Measurements from ENCODE around the gene HSPB6.
A peak's percentile ranks its signal among the peaks of the same experiment; 100 is the strongest.
"Not testable (repeated sequence)": the region's sequence is repeated elsewhere in the genome, so short reads cannot be mapped to it uniquely, and the experiment has no call there.

Gene HSPB6

GRCh38 chr19:35786299-35787160, 29.7 kb upstream of the HSPB6 start:
- no peak for DNase-seq (ENCODE audit: low read depth in 1 of 2, low spot score in 1 of 2)

- DNase-seq (ENCODE audit: low read depth in 1 of 2, low spot score in 1 of 2), result no peak
Observed at GRCh38 chr19:35785339-35785627, 28.5 kb upstream of the HSPB6 start.

- no peak for DNase-seq (ENCODE audit: low read depth in 1 of 2, low spot score in 1 of 2)
Observed at GRCh38 chr19:35784503-35785338, 27.9 kb upstream of the HSPB6 start.

DNA sequence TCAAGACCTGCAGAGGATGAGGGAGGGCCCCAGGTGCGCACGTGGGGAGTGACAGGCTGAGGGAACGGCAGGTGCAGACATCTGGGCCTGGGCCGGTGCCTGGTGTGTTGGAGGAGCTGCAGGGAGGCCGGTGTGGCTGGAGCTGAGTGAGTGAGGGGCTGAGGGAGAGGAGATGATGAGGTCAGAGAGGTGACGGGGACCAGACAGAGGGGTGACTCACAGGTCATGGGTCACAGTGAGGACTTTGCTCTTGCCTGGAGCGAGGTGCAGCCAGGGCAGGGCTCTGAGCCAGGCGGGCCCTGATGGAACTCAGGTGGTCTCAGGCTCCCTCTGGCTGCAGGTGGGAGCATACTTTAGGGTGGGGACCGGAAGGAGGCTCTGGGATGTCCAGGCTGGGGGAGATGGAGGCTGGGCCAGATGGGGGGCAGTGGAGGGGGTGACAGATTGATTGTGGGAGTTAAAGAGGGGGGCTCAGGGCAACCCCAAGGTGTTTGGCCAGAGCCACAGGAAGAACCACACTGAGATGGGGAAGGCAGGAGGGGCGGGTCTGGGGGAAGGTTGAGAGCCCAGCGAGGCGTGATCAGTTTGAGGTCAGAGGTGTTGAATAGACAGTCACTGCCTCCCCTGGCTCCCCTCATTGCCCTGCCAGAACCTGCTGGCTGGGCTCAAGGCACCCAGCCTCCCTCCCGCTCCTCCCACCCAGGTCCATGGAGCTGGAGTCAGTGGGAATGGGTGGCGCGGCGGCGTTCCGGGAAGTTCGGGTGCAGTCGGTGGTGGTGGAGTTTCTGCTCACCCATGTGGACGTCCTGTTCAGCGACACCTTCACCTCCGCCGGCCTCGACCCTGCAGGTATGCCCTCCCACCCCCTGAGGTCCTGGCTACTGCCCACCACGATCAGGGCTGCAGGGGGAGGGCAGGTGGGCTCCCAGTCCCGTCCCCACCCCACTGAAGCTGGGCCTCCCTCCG, 26.9 kb upstream of the HSPB6 start:
- no peak for DNase-seq (ENCODE audit: low read depth in 1 of 2, low spot score in 1 of 2)

DNA sequence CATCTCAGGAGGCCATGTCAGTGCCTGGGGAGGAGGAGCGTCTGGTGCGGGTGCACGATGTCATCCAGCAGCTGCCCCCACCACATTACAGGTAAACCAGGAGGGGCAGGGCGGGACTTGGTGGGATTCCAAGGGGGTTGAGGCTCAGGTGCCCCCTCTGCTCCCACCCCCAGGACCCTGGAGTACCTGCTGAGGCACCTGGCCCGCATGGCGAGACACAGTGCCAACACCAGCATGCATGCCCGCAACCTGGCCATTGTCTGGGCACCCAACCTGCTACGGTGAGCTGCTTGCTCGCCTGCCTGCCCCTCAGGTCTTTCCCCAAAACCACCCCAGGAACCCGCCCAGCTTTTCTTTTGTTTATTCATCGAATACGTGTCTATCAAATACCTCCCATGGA, 25.8 kb upstream of the HSPB6 start:
- no peak for DNase-seq (ENCODE audit: low read depth in 1 of 2, low spot score in 1 of 2)

DNA sequence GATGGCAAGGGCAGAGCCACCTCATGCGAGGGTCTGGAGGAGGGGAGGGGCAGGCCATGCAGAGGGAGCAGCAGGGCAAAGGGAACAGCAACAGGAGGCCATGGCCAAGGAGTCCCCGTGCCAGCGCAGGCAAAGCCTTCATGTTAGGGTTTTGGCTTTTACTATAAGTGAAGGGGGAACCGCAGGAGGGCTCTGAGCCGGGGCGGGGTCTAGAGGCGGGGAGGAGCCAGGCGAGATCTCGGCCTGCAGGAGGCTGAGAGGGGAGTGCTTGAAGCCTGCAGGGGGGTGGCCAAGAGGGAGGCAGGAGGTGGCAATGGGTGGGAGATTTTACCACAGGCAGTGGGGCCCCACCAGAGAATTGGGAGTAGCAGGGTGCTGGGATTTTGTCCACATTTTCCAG, 24.8 kb upstream of the HSPB6 start:
- no peak for DNase-seq (ENCODE audit: low read depth in 1 of 2, low spot score in 1 of 2)

DNA sequence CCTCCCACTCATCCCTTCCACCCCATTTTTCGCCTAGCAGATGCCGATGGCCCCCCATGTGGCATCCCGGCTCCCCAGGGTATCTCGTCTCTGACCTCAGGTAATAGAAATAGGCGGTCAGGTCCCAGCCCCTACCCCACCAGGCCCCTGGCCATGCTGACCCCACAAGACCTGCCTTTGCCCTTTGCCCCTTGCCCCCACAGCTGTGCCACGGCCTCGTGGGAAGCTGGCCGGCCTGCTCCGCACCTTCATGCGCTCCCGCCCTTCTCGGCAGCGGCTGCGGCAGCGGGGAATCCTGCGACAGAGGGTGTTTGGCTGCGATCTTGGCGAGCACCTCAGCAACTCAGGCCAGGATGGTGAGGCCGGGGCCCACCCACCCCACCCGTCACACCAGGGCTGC, 23.9 kb upstream of the HSPB6 start:
- DNase-seq (ENCODE audit: low read depth in 1 of 2, low spot score in 1 of 2), result no peak

- DNase-seq (ENCODE audit: low read depth in 1 of 2, low spot score in 1 of 2), result no peak
Observed at GRCh38 chr19:35780058-35780457, 23.2 kb upstream of the HSPB6 start.

DNA sequence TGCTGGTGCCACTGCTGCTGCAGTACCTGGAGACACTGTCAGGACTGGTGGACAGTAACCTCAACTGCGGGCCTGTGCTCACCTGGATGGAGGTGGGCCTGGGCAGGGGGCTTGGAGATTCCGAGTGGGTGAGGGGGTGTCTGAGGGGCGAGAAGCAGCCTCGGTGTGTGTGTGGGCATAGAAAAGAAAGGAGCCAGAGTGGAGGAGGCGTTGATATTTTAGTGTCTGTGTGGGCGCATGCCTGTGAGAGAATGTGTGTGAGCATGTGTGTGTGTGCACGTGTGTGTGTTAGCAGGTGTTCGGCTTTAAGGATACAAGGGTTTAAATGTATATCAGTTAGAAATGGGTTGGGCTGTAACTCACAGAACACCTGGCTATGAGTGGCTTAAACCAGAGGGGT, 22.2 kb upstream of the HSPB6 start:
- no peak for DNase-seq (ENCODE audit: low read depth in 1 of 2, low spot score in 1 of 2)

DNA sequence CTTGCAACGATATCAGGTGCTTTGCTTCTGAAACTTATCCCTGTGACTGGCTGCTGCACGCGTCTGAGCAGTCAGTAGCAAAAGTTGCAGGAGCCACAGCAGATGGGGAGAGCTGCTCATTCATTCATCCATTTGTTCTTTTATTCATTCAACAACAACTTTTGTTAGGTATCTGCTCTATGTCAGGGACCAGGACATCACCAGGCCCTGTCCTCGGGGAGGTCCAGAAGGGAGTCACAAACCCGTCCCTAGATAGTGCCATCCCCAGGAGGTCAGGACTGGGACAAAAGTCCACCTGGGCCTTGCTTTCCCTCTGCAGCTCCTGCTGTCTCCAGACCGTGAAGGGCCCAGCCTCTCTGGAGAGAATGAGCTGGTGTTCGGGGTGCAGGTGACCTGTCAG, 21.1 kb upstream of the HSPB6 start:
- DNase-seq (ENCODE audit: low read depth in 1 of 2, low spot score in 1 of 2), result no peak

- no peak for DNase-seq (ENCODE audit: low read depth in 1 of 2, low spot score in 1 of 2)
Observed at GRCh38 chr19:35777086-35777841, 20.4 kb upstream of the HSPB6 start.

DNA sequence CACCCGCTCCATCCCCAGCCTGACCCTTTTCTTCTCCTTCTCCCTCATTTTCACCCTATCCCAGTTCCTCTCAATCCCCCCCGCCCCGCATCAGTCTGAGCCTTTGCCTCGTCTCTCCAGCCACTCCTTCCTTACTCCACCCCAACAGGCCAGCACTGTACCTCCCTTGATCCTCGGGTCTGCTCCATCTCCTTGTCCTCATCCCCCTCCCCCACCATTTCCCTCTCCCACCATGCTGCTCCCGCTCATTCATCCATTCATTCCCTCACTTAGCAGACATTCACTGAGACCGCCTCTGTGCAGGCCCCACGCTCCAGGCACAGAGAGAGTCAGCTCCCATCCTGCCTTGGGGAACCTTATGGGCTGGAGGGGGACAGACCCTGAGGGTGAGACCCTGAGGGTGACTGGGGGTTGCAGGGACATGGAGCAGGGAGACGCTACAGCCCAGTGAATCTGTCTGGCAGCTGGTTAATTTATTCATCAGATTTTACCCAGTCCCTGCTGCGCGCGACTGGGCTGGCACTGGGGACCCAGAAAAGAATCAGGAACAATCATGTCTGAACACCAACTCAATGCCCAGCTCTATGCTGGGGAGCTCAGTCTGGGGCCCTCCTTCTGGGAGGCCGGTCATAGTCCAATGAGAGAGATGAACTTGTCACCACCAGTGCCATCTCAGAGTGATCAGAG, 19.4 kb upstream of the HSPB6 start:
- DNase-seq (ENCODE audit: low read depth in 1 of 2, low spot score in 1 of 2), result no peak

DNA sequence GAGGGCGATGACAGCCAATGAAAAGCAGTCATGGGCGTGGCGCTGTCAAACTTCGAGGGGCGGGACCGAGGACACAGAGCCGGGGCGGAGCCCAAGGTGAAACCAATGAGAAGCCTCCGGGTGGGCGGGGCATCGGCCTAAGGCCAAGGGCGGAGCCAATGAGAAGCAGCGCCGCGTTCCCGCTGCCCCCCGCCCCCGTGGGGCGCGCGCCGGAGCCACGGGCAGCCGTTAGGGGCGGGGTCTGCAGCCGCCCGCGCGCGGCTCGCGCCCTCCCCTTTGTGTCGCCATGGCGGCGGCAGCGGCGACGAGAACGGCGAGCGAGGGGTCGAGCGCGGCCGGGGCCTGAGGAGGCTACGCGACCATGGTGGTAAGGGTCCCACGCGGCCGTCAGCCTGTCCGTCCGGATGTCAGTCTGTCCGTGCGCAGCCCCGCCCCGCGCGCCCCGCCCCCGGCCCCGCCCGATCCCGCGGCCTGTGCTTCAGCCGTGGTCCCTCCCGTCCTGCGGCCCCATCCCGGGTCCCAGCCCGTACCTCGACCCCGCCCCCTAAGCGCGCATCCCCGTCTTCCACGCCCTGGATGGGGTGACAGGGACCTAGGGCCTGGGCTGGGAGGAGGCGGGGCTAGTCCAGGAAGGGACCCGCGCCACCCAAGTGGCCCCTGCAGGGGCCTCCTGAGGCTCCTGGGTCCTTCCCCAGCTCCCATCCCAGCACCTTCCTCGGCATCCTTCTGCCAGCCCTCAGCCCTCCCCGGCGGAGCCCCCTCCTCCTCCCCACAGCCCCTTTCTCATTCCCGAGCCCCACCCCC, 18.7 kb upstream of the HSPB6 start, which contains the start of gene ARHGAP33:
Gene ARHGAP33, plus strand, starts transcription at position 267 of the 804 bp plus-strand sequence. Its CDS starts 95 bp downstream, at position 362.
- DNase-seq (ENCODE audit: low read depth in 1 of 2, low spot score in 1 of 2), result peak; percentile 97

GRCh38 chr19:35775046-35775297, 18.1 kb upstream of the HSPB6 start:
- no peak for DNase-seq (ENCODE audit: low read depth in 1 of 2, low spot score in 1 of 2)

GRCh38 chr19:35774274-35775045, 17.6 kb upstream of the HSPB6 start:
- no peak for DNase-seq (ENCODE audit: low read depth in 1 of 2, low spot score in 1 of 2)

DNA sequence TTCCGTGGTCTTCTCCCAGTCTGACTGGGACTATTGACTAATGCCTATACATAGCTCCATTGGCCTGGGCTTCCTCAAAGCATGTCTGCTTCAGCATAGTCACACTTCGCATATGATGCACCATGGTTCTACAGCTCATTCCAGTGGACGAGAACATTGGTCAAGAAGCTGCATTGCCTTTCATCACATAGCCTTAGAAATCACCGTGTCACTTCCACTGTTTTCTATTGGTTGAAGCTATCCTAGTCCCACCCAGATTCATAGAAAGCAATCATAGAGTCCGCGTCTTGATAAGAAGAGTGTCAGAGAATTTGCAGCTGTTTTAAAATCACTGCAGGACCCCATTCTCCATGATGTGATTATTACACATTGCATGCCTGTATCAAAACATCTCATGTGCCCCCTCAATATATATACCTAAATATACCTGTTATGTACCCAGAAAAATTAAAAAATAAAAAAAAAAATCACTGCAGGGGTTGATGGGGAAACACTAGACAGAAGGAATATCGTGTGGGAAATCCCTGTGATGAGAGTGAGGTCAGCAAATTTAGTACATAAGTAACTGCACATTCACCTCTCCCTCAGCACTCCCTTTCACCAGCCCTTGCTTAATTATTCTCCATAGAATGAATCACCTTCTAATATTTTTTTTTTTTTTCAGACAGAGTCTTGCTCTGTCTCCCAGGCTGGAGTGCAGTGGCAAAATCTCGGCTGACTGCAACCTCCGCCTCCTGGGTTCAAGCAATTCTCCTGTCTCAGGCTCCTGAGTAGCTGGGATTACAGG, 16.4 kb upstream of the HSPB6 start:
- DNase-seq (ENCODE audit: low read depth in 1 of 2, low spot score in 1 of 2), result no peak

DNA sequence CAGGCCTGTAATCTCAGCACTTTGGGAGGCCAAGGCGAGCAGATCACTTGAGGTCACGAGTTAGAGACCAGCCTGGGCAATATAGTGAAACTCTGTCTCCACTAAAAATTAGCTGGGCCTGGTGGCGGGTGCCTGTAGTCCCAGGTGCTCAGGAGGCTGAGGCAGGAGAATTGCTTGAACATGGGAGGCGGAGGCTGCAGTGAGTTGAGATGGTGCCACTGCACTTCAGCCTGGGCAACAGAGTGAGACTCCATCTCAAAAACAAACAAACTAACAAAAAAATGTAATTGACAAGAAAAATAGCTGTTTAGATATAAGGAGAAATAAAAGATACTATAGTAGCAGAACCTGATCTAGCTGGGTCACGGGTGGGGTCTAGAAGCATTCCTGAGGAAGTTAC, 15.5 kb upstream of the HSPB6 start:
- not testable (repeated sequence) for DNase-seq (ENCODE audit: low read depth in 1 of 2, low spot score in 1 of 2)

DNA sequence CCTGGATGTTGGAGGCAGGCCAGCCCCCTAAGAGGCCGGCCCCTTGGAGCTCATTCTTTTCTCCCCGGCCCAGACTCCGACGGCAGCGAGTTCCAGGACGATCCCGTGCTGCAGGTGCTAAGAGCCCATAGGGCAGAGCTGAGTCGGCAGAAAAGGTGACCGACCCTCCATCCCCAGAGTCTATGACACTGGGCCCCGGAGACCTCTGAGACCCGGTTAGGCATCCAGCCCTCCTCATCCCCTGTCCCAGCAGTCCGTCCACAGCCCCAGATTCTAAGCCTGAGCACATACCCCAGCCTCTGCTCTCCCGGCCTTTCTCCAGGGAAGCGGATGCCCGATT, 11.2 kb upstream of the HSPB6 start:
- DNase-seq (ENCODE audit: low read depth in 1 of 2, low spot score in 1 of 2), result no peak

Measured in stimulated activated CD4-positive, alpha-beta T cell treated with anti-CD3 and anti-CD28 coated beads, Interleukin-15, amount 100 ng/mL, for 1 hour (primary cell).